Keratinocyte (primary cell): Measurements from ENCODE around the gene TSPAN11.

ENCODE experiments used
- CTCF ChIP-seq, 3 experiments: IDR thresholded peaks in 1 of 3; conservative IDR thresholded peaks in 1 of 3; optimal IDR thresholded peaks in 1 of 3; 2 replicates in 2 of 3; 3 replicates in 1 of 3; pipeline versions ENCODE3 to v1.5.1; 2011; ENCODE audit warnings: low read length in 3 of 3, mild to moderate bottlenecking in 3 of 3, moderate library complexity in 2 of 3, control low read depth in 1 of 3, inconsistent platforms in 1 of 3; ENCODE audit not compliant: insufficient read depth in 2 of 3; ENCODE audit errors: extremely low read depth in 1 of 3
- EZH2 ChIP-seq: IDR thresholded peaks from one replicate; pipeline ENCODE4 v1.6.1; 2012; ENCODE audit warnings: inconsistent platforms, mild to moderate bottlenecking, low read length, moderate library complexity

- TF ChIP-seq CTCF (optimal IDR thresholded peaks at IDR 0.05 in 1 of 3, IDR thresholded peaks at IDR 0.05 in 1 of 3, conservative IDR thresholded peaks at IDR 0.05 in 1 of 3; ENCODE audit: extremely low read depth in 1 of 3, insufficient read depth in 2 of 3, low read length in 3 of 3) (no peak), EZH2 (no peak)
These were observed 89.5 kb downstream of the TSPAN11 start for GRCh38 chr12:31016057-31016456.
